Liver (tissue), 9 donors: ENCODE measurements around the gene APOBEC3B. TPM values are rescaled to one million over a fixed set of nuclear protein-coding genes. Genes with fewer than 3 reads are reported as not detected.
A peak's percentile ranks its signal among the peaks of the same experiment; 100 is the strongest.

ENCODE experiments used
- DNase-seq: peaks from one replicate; pipeline ENCODE4 v3.0.0-alpha.2; 2017; ENCODE audit warnings: low spot score
- H3K27ac ChIP-seq, 2 donors: one replicate each; pipeline ENCODE4 v1.7.0; 2013; ENCODE audit warnings: inconsistent platforms in 2 of 2, low read length in 2 of 2, control low read depth in 1 of 2, low read depth in 1 of 2, mild to moderate bottlenecking in 1 of 2
- H3K27me3 ChIP-seq, 4 donors: one replicate each; pipeline versions ENCODE4 v1.6.1 to v1.7.0; 2013; ENCODE audit warnings: low read length in 3 of 4, inconsistent platforms in 1 of 4, mild to moderate bottlenecking in 1 of 4, moderate library complexity in 1 of 4; ENCODE audit not compliant: control insufficient read depth in 4 of 4, insufficient read depth in 4 of 4
- H3K36me3 ChIP-seq, 4 donors: one replicate each; pipeline versions ENCODE4 v1.6.1 to v1.7.0; 2013; ENCODE audit warnings: low read length in 3 of 4, mild to moderate bottlenecking in 3 of 4, low read depth in 1 of 4, moderate library complexity in 1 of 4; ENCODE audit not compliant: control insufficient read depth in 4 of 4, insufficient read depth in 3 of 4
- H3K4me1 ChIP-seq, 4 donors: one replicate each; pipeline versions ENCODE4 v1.6.1 to v1.7.0; 2013; ENCODE audit warnings: low read length in 3 of 4, mild to moderate bottlenecking in 3 of 4, moderate library complexity in 1 of 4; ENCODE audit not compliant: control insufficient read depth in 4 of 4, insufficient read depth in 4 of 4
- H3K4me3 ChIP-seq, 3 donors: one replicate each; pipeline versions ENCODE4 v1.6.1 to v1.7.0; 2013; ENCODE audit warnings: low read length in 3 of 3, control low read depth in 1 of 3, low read depth in 1 of 3, mild to moderate bottlenecking in 1 of 3
- H3K9ac ChIP-seq, 2 donors: one replicate each; pipeline ENCODE4 v1.7.0; 2013; ENCODE audit warnings: low read length in 2 of 2, mild to moderate bottlenecking in 2 of 2, moderate library complexity in 2 of 2, control low read depth in 1 of 2, low read depth in 1 of 2
- H3K9me3 ChIP-seq, 4 donors: one replicate each; pipeline versions ENCODE4 v1.6.1 to v1.7.0; 2013; ENCODE audit warnings: low read length in 3 of 4; ENCODE audit not compliant: control insufficient read depth in 4 of 4
- EGR1 ChIP-seq, 2 donors: IDR thresholded peaks; 2 replicates each; pipeline ENCODE4 v1.6.1; 2016 to 2018; ENCODE audit warnings: antibody characterized with exemption in 2 of 2, low read depth in 2 of 2
- FOXA1 ChIP-seq: IDR thresholded peaks from 2 replicates; pipeline ENCODE4 v1.6.1; 2016; ENCODE audit warnings: antibody characterized with exemption
- FOXA2 ChIP-seq: IDR thresholded peaks from 2 replicates; pipeline ENCODE4 v1.6.1; 2016; ENCODE audit warnings: antibody characterized with exemption
- GABPA ChIP-seq, 2 donors: IDR thresholded peaks in 1 of 2; conservative IDR thresholded peaks in 1 of 2; 2 replicates each; pipeline ENCODE4 v1.6.1; 2016; ENCODE audit warnings: antibody characterized with exemption in 2 of 2, mild to moderate bottlenecking in 1 of 2, moderate library complexity in 1 of 2
- HNF4A ChIP-seq, 2 donors: conservative IDR thresholded peaks; 2 replicates each; pipeline ENCODE4 v1.6.1; 2016; ENCODE audit warnings: antibody characterized with exemption in 2 of 2, mild to moderate bottlenecking in 2 of 2
- HNF4G ChIP-seq: IDR thresholded peaks from 2 replicates; pipeline ENCODE4 v1.6.1; 2016; ENCODE audit warnings: antibody characterized with exemption
- NR2F2 ChIP-seq: IDR thresholded peaks from 2 replicates; pipeline ENCODE4 v1.6.1; 2016; ENCODE audit warnings: antibody characterized with exemption
- RAD21 ChIP-seq, 2 donors: IDR thresholded peaks; 2 replicates each; pipeline ENCODE4 v1.6.1; 2016; ENCODE audit warnings: antibody characterized with exemption in 2 of 2, mild to moderate bottlenecking in 2 of 2
- RXRA ChIP-seq, 2 donors: IDR thresholded peaks; 2 replicates each; pipeline ENCODE4 v1.6.1; 2017 to 2018; ENCODE audit warnings: antibody characterized with exemption in 2 of 2, mild to moderate bottlenecking in 1 of 2
- SP1 ChIP-seq: IDR thresholded peaks from 2 replicates; pipeline ENCODE4 v1.6.1; 2018; ENCODE audit warnings: antibody characterized with exemption, mild to moderate bottlenecking
- TAF1 ChIP-seq: conservative IDR thresholded peaks from 2 replicates; pipeline ENCODE4 v1.6.1; 2016; ENCODE audit warnings: antibody characterized with exemption, mild to moderate bottlenecking
- YY1 ChIP-seq: IDR thresholded peaks from 2 replicates; pipeline ENCODE4 v1.6.1; 2016; ENCODE audit warnings: antibody characterized with exemption, mild to moderate bottlenecking
- WGBS: extraction: QIAGEN DNeasy Blood & Tissue Kit; methylation state at CpG from one replicate; pipeline ENCODE4 v1.1.7; 2013; 5-methylcytosine and 5-hydroxymethylcytosine counted together
- polyA plus RNA-seq, 2 donors: library from polyadenylated mRNA; stranded (reverse) in 1 of 2; unstranded in 1 of 2; fragments of 200-250 nt in 1 of 2; fragments of >200 nt in 1 of 2; fragmentation: Nextera tagmentation in 1 of 2; extraction: Ambion mirVana in 1 of 2; gene quantifications; one replicate each; pipeline versions ENCODE4 v1.2.1 to v1.2.3, GENCODE V29; 2013 to 2015
- total RNA-seq, 2 donors: library from RNA; depleted of rRNA; stranded (reverse); fragments of >200 nt; gene quantifications; one replicate each; pipeline ENCODE4 v1.2.3, GENCODE V29; 2014
- TF ChIP-seq, protein P1 (sequence below): IDR thresholded peaks from 2 replicates; pipeline ENCODE4 v1.6.1; 2016; ENCODE audit warnings: antibody characterized with exemption
- TF ChIP-seq, protein P2 (sequence below): fragments of 150-350 bp; IDR thresholded peaks from 2 replicates; pipeline ENCODE4 v1.5.1; 2017; ENCODE audit warnings: improper control_type of control experiment, low read depth, low read length; ENCODE audit not compliant: missing input control
- TF ChIP-seq, protein P3 (sequence below): IDR thresholded peaks from 2 replicates; pipeline ENCODE4 v1.6.1; 2016; ENCODE audit warnings: antibody characterized with exemption
- TF ChIP-seq, protein P4 (sequence below): IDR thresholded peaks from 2 replicates; pipeline ENCODE4 v1.6.1; 2016; ENCODE audit warnings: antibody characterized with exemption
- TF ChIP-seq, protein P5 (sequence below): IDR thresholded peaks from 2 replicates; pipeline ENCODE4 v1.6.1; 2016; ENCODE audit warnings: antibody characterized with exemption, mild to moderate bottlenecking
- donor health status: healthy.
- donor health status: healthy.
- donor health status: healthy.
- donor health status: healthy.
- donor health status: healthy.

The APOBEC3B gene
- total and polyA plus RNA-seq, 4 donors: 0.08 to 6.0 (median 0.88) TPM

DNA sequence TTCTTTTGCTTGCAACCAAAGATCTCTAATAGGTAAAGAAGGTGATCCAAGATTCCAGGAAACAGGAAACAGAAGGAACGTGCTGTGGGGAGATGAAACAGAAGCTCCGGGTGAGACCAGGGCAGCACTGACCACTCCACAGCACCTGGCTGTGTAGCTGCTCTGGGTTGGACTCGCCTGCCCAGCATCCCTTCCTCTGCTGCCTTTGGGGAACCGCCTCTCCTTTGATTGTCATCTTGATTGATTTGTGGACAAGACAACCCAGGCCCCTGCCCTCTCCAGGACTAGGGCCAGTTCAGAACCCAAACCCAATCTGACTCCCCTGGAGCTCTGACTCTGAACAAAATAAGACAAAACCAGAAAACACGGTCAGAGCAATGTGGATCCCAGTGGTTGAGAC, 39.4 kb upstream of the APOBEC3B start:
- TF ChIP-seq YY1: no peak
- WGBS: 78% methylated on average over 5 of the region's 5 CpGs
- no peak for DNase-seq
- Histone ChIP-seq H3K9me3 (no peaks in the 10 kb centered on the region), H3K4me1 (no peaks in the 10 kb centered on the region), H3K27ac (peak overlapping the region in 1 of 2 donors; percentile 31), H3K36me3 (no peaks in the 10 kb centered on the region), H3K27me3 (peaks cover 0 to 2% (median 0%) of the 10 kb centered on the region in 4 donors), H3K9ac (no peak overlapping the region), H3K4me3 (no peak overlapping the region)

DNA sequence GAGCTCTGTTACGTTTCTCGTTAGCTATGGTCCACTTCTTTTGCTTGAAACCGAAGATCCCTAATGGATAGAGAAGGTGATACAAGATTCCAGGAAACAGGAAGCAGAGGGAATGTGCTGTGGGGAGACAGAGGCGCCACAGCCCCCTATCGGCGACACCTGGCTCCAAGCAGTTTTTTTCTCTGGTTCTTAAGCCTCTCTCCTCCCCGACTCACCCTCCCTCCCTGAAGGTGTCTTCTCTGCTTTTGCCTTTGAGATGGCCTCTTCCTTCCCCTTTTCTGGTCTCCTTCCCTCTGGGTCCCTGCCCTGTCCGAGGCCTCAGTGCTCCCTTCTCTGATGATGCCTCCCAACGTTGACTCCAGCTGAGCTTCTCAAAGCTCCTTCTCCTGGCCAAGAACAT, 38.9 kb upstream of the APOBEC3B start:
- Histone ChIP-seq H3K9ac (no peak overlapping the region), H3K4me3 (no peak overlapping the region), H3K27ac (peak overlapping the region in 1 of 2 donors; percentile 31), H3K36me3 (no peaks in the 10 kb centered on the region), H3K4me1 (no peaks in the 10 kb centered on the region), H3K9me3 (no peaks in the 10 kb centered on the region), H3K27me3 (peaks cover 0 to 2% (median 0%) of the 10 kb centered on the region in 4 donors)
- no peak for TF ChIP-seq RAD21 (IDR thresholded peaks at IDR 0.05)
- TF ChIP-seq, protein P1, sequence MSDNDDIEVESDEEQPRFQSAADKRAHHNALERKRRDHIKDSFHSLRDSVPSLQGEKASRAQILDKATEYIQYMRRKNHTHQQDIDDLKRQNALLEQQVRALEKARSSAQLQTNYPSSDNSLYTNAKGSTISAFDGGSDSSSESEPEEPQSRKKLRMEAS: no peak
- TF ChIP-seq HNF4A (conservative IDR thresholded peaks at IDR 0.05): no peak
- TF ChIP-seq, protein P2, sequence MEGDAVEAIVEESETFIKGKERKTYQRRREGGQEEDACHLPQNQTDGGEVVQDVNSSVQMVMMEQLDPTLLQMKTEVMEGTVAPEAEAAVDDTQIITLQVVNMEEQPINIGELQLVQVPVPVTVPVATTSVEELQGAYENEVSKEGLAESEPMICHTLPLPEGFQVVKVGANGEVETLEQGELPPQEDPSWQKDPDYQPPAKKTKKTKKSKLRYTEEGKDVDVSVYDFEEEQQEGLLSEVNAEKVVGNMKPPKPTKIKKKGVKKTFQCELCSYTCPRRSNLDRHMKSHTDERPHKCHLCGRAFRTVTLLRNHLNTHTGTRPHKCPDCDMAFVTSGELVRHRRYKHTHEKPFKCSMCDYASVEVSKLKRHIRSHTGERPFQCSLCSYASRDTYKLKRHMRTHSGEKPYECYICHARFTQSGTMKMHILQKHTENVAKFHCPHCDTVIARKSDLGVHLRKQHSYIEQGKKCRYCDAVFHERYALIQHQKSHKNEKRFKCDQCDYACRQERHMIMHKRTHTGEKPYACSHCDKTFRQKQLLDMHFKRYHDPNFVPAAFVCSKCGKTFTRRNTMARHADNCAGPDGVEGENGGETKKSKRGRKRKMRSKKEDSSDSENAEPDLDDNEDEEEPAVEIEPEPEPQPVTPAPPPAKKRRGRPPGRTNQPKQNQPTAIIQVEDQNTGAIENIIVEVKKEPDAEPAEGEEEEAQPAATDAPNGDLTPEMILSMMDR: no peak
- TF ChIP-seq, protein P3, sequence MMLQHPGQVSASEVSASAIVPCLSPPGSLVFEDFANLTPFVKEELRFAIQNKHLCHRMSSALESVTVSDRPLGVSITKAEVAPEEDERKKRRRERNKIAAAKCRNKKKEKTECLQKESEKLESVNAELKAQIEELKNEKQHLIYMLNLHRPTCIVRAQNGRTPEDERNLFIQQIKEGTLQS: no peak
- no peak for TF ChIP-seq RXRA (IDR thresholded peaks at IDR 0.05)
- TF ChIP-seq FOXA1: no peak
- no peak for TF ChIP-seq HNF4G
- TF ChIP-seq NR2F2: no peak
- no peak for TF ChIP-seq EGR1 (IDR thresholded peaks at IDR 0.05; ENCODE audit: low read depth in 2 of 2)
- no peak for TF ChIP-seq FOXA2
- TF ChIP-seq, protein P4, sequence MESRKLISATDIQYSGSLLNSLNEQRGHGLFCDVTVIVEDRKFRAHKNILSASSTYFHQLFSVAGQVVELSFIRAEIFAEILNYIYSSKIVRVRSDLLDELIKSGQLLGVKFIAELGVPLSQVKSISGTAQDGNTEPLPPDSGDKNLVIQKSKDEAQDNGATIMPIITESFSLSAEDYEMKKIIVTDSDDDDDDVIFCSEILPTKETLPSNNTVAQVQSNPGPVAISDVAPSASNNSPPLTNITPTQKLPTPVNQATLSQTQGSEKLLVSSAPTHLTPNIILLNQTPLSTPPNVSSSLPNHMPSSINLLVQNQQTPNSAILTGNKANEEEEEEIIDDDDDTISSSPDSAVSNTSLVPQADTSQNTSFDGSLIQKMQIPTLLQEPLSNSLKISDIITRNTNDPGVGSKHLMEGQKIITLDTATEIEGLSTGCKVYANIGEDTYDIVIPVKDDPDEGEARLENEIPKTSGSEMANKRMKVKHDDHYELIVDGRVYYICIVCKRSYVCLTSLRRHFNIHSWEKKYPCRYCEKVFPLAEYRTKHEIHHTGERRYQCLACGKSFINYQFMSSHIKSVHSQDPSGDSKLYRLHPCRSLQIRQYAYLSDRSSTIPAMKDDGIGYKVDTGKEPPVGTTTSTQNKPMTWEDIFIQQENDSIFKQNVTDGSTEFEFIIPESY: no peak
- no peak for TF ChIP-seq SP1
- no peak for DNase-seq
- 43% methylated on average over 9 of the region's 9 CpGs for WGBS

DNA sequence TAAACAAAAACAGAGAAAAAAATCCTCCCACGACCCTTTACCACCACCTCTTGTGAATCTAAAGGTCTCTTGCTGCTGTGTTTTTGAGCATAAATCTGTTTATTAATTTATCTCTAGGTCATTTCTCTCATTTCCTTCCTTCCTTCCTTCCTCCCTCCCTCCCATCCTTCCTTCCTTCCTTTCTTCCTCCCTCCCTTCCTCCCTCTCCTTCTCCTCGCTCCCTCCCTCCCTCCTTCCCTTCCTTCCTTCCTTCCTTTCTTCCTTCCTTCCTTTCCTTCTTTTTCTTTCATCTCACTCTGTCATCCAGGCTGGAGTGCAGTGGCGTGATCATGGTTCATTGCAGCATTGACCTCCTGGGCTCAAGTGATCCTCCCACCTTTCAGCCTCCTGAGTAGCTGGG, 38.3 kb upstream of the APOBEC3B start:
- 61% methylated on average over 3 of the region's 3 CpGs for WGBS
- no peak overlapping the region for H3K27ac ChIP-seq
- no peaks in the 10 kb centered on the region for H3K36me3 ChIP-seq
- no peak for DNase-seq
- H3K9ac ChIP-seq: no peak overlapping the region
- H3K4me3 ChIP-seq: no peak overlapping the region
- no peaks in the 10 kb centered on the region for H3K9me3 ChIP-seq
- peaks cover 0 to 2% (median 0%) of the 10 kb centered on the region in 4 donors for H3K27me3 ChIP-seq
- H3K4me1 ChIP-seq: no peaks in the 10 kb centered on the region
- TF ChIP-seq HNF4G (no peak), TAF1 (no peak), GABPA (IDR thresholded peaks at IDR 0.05 in 1 of 2, conservative IDR thresholded peaks at IDR 0.05 in 1 of 2) (no peak), FOXA1 (no peak), FOXA2 (no peak), HNF4A (conservative IDR thresholded peaks at IDR 0.05) (no peak), RXRA (IDR thresholded peaks at IDR 0.05) (no peak), YY1 (no peak), NR2F2 (no peak), RAD21 (IDR thresholded peaks at IDR 0.05) (no peak)
- TF ChIP-seq, protein P5, sequence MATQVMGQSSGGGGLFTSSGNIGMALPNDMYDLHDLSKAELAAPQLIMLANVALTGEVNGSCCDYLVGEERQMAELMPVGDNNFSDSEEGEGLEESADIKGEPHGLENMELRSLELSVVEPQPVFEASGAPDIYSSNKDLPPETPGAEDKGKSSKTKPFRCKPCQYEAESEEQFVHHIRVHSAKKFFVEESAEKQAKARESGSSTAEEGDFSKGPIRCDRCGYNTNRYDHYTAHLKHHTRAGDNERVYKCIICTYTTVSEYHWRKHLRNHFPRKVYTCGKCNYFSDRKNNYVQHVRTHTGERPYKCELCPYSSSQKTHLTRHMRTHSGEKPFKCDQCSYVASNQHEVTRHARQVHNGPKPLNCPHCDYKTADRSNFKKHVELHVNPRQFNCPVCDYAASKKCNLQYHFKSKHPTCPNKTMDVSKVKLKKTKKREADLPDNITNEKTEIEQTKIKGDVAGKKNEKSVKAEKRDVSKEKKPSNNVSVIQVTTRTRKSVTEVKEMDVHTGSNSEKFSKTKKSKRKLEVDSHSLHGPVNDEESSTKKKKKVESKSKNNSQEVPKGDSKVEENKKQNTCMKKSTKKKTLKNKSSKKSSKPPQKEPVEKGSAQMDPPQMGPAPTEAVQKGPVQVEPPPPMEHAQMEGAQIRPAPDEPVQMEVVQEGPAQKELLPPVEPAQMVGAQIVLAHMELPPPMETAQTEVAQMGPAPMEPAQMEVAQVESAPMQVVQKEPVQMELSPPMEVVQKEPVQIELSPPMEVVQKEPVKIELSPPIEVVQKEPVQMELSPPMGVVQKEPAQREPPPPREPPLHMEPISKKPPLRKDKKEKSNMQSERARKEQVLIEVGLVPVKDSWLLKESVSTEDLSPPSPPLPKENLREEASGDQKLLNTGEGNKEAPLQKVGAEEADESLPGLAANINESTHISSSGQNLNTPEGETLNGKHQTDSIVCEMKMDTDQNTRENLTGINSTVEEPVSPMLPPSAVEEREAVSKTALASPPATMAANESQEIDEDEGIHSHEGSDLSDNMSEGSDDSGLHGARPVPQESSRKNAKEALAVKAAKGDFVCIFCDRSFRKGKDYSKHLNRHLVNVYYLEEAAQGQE: no peak
- TF ChIP-seq, protein P2: no peak
- TF ChIP-seq, protein P1: no peak
